Kidney (tissue), 14 donors: ENCODE results near the gene IGSF23. TPM values are rescaled to one million over a fixed set of nuclear protein-coding genes. Genes with fewer than 3 reads are reported as not detected.

Experiments used
- DNase-seq, 5 donors: peaks; one replicate each; pipeline ENCODE4 v3.0.0-alpha.2; 2013 to 2020
- FAIRE-seq: peaks from 2 replicates; lab custom pipeline; 2012; peaks lifted over from hg19 to GRCh38; lab: Jason Lieb, UNC
- H3K27ac ChIP-seq, 2 donors: one replicate each; pipeline ENCODE4 v1.7.0; 2013; ENCODE audit warnings: low read depth in 2 of 2, low read length in 2 of 2, inconsistent platforms in 1 of 2
- H3K27me3 ChIP-seq: one replicate; pipeline ENCODE4 v1.7.1; 2013; ENCODE audit warnings: low read length, inconsistent platforms; ENCODE audit not compliant: control insufficient read depth, insufficient read depth
- H3K36me3 ChIP-seq, 3 donors: one replicate each; pipeline versions ENCODE4 v1.7.0 to v1.7.1; 2013; ENCODE audit warnings: low read length in 3 of 3, control low read depth in 1 of 3, inconsistent platforms in 1 of 3; ENCODE audit not compliant: insufficient read depth in 3 of 3, control insufficient read depth in 2 of 3
- H3K4me1 ChIP-seq, 3 donors: one replicate each; pipeline versions ENCODE4 v1.7.0 to v1.7.1; 2013; ENCODE audit warnings: low read length in 3 of 3, inconsistent platforms in 1 of 3, low read depth in 1 of 3; ENCODE audit not compliant: control insufficient read depth in 2 of 3, insufficient read depth in 2 of 3
- H3K4me3 ChIP-seq, 3 donors: one replicate each; pipeline versions ENCODE4 v1.7.0 to v1.8.1; 2013; ENCODE audit warnings: low read length in 3 of 3, control low read depth in 1 of 3, inconsistent platforms in 1 of 3
- H3K9ac ChIP-seq, 3 donors: one replicate each; pipeline versions ENCODE4 v1.7.0 to v1.7.1; 2013; ENCODE audit warnings: low read length in 3 of 3, control low read depth in 1 of 3, inconsistent platforms in 1 of 3
- H3K9me3 ChIP-seq, 3 donors: one replicate each; pipeline versions ENCODE4 v1.7.0 to v1.7.1; 2013; ENCODE audit warnings: low read length in 3 of 3, control low read depth in 1 of 3, inconsistent platforms in 1 of 3; ENCODE audit not compliant: control insufficient read depth in 2 of 3, insufficient read depth in 1 of 3
- CTCF ChIP-seq: IDR thresholded peaks from 3 replicates; pipeline ENCODE4 v1.5.1; 2012; ENCODE audit warnings: mild to moderate bottlenecking, moderate library complexity, borderline replicate concordance; ENCODE audit not compliant: insufficient read depth; ENCODE audit errors: extremely low read depth
- intact Hi-C: fragments of 100-400 bp; cut with DNase I; formaldehyde crosslinking; loops from one replicate; pipeline ENCODE4 v1.11.1; 2022
- polyA plus RNA-seq: library from polyadenylated mRNA; stranded (reverse); fragments of 350-450 nt; fragmentation: Illumina TruSeq; extraction: RNeasy Lipid Tissue Mini Kit (QIAGEN cat#74804); gene quantifications from one replicate; pipeline ENCODE4 v1.2.3, GENCODE V29; 2014; ENCODE audit warnings: low read depth, low replicate concordance; ENCODE audit not compliant: insufficient read depth
- total RNA-seq: library from RNA; stranded (reverse); fragmentation: NEBNext Ultra II Directional; extraction: Animal tissue kit (Norgen Biotek cat#: 25700); gene quantifications from one replicate; pipeline ENCODE4 v1.2.1, GENCODE V29; 2021
- donor health status: control.
- donor health status: control.
- donor health status: control.
- donor health status: control.
- donor health status: control.
- donor health status: DM: yes; HTN: yes; CAD: no.
- donor health status: Normal renal cell carcinoma (clear cell type).

IGSF23 gene
- total and polyA plus RNA-seq, 2 donors from 2014 or later: not detected

GRCh38 chr19:44570603-44570983 lies 42.8 kb upstream of the IGSF23 start:
- H3K27ac ChIP-seq: no peak overlapping the region
- DNase-seq (no peak), FAIRE-seq (no peak)
- TF ChIP-seq CTCF: no peak
- no peaks in the 10 kb centered on the region for H3K27me3 ChIP-seq
- intact Hi-C loops: loop anchor here (5.0 kb wide), 1 partner anchor 87 kb away; no protein-coding TSS in a partner anchor
- H3K9ac ChIP-seq: no peak overlapping the region
- no peaks in the 10 kb centered on the region for H3K9me3 ChIP-seq
- no peaks in the 10 kb centered on the region for H3K36me3 ChIP-seq
- peaks cover 5 to 6% (median 6%) of the 10 kb centered on the region in 3 donors for H3K4me1 ChIP-seq
- no peak overlapping the region for H3K4me3 ChIP-seq

GRCh38 chr19:44570984-44571684 lies 42.2 kb upstream of the IGSF23 start:
- TF ChIP-seq CTCF: peak; percentile 67
- Histone ChIP-seq H3K4me3 (no peak overlapping the region), H3K36me3 (no peaks in the 10 kb centered on the region), H3K4me1 (peaks cover 5 to 6% (median 6%) of the 10 kb centered on the region in 3 donors), H3K9me3 (no peaks in the 10 kb centered on the region), H3K27me3 (no peaks in the 10 kb centered on the region), H3K27ac (no peak overlapping the region), H3K9ac (no peak overlapping the region)
- no peak for FAIRE-seq
- intact Hi-C loops: loop anchor here (5.0 kb wide), 1 partner anchor 86 kb away; no protein-coding TSS in a partner anchor
- peak in 4 of 5 donors; percentile 81 to 95 (median 86) for DNase-seq

GRCh38 chr19:44571830-44572580 lies 41.4 kb upstream of the IGSF23 start:
- H3K9me3 ChIP-seq: no peaks in the 10 kb centered on the region
- FAIRE-seq: no peak

More at GRCh38 chr19:44571830-44572580, 41.4 kb upstream of the IGSF23 start:
- intact Hi-C loops: loop anchor here (5.0 kb wide), 1 partner anchor 85 kb away; no protein-coding TSS in a partner anchor
- Histone ChIP-seq H3K9ac (no peak overlapping the region), H3K27me3 (no peaks in the 10 kb centered on the region), H3K27ac (no peak overlapping the region), H3K4me1 (peaks cover 5 to 6% (median 6%) of the 10 kb centered on the region in 3 donors), H3K4me3 (no peak overlapping the region), H3K36me3 (no peaks in the 10 kb centered on the region)
- DNase-seq: no peak
- TF ChIP-seq CTCF: no peak
